Measurements from ENCODE around the gene PLCB2. TPM values are rescaled to one million over a fixed set of nuclear protein-coding genes. Genes with fewer than 3 reads are reported as not detected.
A peak's percentile ranks its signal among the peaks of the same experiment; 100 is the strongest.

PLCB2 gene
- total RNA-seq, 4 donors from 2014 or later, result 0.88 to 4.2 (median 2.3) TPM

- intact Hi-C loops (cut with DNase I; ENCODE audit: low total_unique reads), result loop anchor here (5.0 kb wide), 1 partner anchor 52 kb away; no protein-coding TSS in a partner anchor
- no peak overlapping the region for H3K4me3 ChIP-seq (ENCODE audit: low read depth, poor library complexity, severe bottlenecking)
- DNase-seq (ENCODE audit: low spot score in 2 of 2), result no peak
- 65 to 79% methylated on average over 3 to 4 of the region's 4 CpGs for WGBS, 2 donors
- TF ChIP-seq CTCF (IDR thresholded peaks at IDR 0.05) (no peak), POLR2A (IDR thresholded peaks at IDR 0.05) (no peak)
Observed at GRCh38 chr15:40269604-40270003, 38.1 kb downstream of the PLCB2 start.

GRCh38 chr15:40267670-40268069 lies 40.1 kb downstream of the PLCB2 start:
- DNase-seq (ENCODE audit: low spot score in 2 of 2), result no peak
- intact Hi-C loops (cut with DNase I; ENCODE audit: low total_unique reads), result no loop called here
- 90 to 91% methylated on average over 4 of the region's 4 CpGs for whole genome bisulfite sequencing, 2 donors
- no peak overlapping the region for H3K4me3 ChIP-seq (ENCODE audit: low read depth, poor library complexity, severe bottlenecking)
- TF ChIP-seq CTCF (IDR thresholded peaks at IDR 0.05), result no peak
- no peak for TF ChIP-seq POLR2A (IDR thresholded peaks at IDR 0.05)

- intact Hi-C loops (cut with DNase I; ENCODE audit: low total_unique reads), result no loop called here
- no peak overlapping the region for H3K4me3 ChIP-seq (ENCODE audit: low read depth, poor library complexity, severe bottlenecking)
- peak in 1 of 2 donors; percentile 69 for DNase-seq (ENCODE audit: low spot score in 2 of 2)
- 21 to 30% methylated on average over 7 of the region's 7 CpGs for WGBS, 2 donors
- no peak for TF ChIP-seq POLR2A (IDR thresholded peaks at IDR 0.05)
- TF ChIP-seq CTCF (IDR thresholded peaks at IDR 0.05), result no peak
Observed at GRCh38 chr15:40266828-40267304, 40.9 kb downstream of the PLCB2 start.

GRCh38 chr15:40265875-40266274 lies 41.9 kb downstream of the PLCB2 start:
- WGBS, 2 donors, result 82 to 86% methylated on average over 3 to 18 of the region's 20 CpGs
- TF ChIP-seq POLR2A (IDR thresholded peaks at IDR 0.05) (no peak), CTCF (IDR thresholded peaks at IDR 0.05) (no peak)
- no peak for DNase-seq (ENCODE audit: low spot score in 2 of 2)
- intact Hi-C loops (cut with DNase I; ENCODE audit: low total_unique reads), result no loop called here
- H3K4me3 ChIP-seq (ENCODE audit: low read depth, poor library complexity, severe bottlenecking), result no peak overlapping the region

GRCh38 chr15:40265355-40265754 lies 42.4 kb downstream of the PLCB2 start:
- TF ChIP-seq POLR2A (IDR thresholded peaks at IDR 0.05) (no peak), CTCF (IDR thresholded peaks at IDR 0.05) (no peak)
- intact Hi-C loops (cut with DNase I; ENCODE audit: low total_unique reads), result no loop called here
- no peak overlapping the region for H3K4me3 ChIP-seq (ENCODE audit: low read depth, poor library complexity, severe bottlenecking)
- 84 to 85% methylated on average over 10 of the region's 10 CpGs for WGBS, 2 donors
- DNase-seq (ENCODE audit: low spot score in 2 of 2), result no peak

Measured in lower leg skin (tissue), 4 donors.